GM18498 (cell line): Measurements from ENCODE around the gene SERPINA1.

Source experiments
- ATAC-seq: cut with Tn5 transposase; IDR thresholded peaks from one replicate; pipeline ENCODE4 v1.9.1; 2021; ENCODE audit warnings: mild to moderate bottlenecking, moderate library complexity; ENCODE audit not compliant: unreplicated experiment

The SERPINA1 gene

GRCh38 chr14:94398182-94398479, 9.7 kb upstream of the SERPINA1 start:
- ATAC-seq: no peak

GRCh38 chr14:94397289-94398181, 9.1 kb upstream of the SERPINA1 start:
- ATAC-seq: no peak

GRCh38 chr14:94396628-94397225, 8.3 kb upstream of the SERPINA1 start:
- ATAC-seq: no peak

GRCh38 chr14:94395888-94396574, 7.6 kb upstream of the SERPINA1 start:
- ATAC-seq: no peak

GRCh38 chr14:94395282-94395887, 7.0 kb upstream of the SERPINA1 start:
- no peak for ATAC-seq

- no peak for ATAC-seq
Measured at GRCh38 chr14:94394581-94395207, 6.3 kb upstream of the SERPINA1 start.

GRCh38 chr14:94394025-94394493, 5.7 kb upstream of the SERPINA1 start:
- no peak for ATAC-seq

- ATAC-seq: no peak
Measured at GRCh38 chr14:94393474-94393873, 5.1 kb upstream of the SERPINA1 start.

GRCh38 chr14:94392510-94392935, 4.1 kb upstream of the SERPINA1 start:
- ATAC-seq: no peak

- no peak for ATAC-seq
Measured at GRCh38 chr14:94391281-94391975, 3.0 kb upstream of the SERPINA1 start.

- no peak for ATAC-seq
Measured at GRCh38 chr14:94390372-94391086, 2.1 kb upstream of the SERPINA1 start.

GRCh38 chr14:94389731-94390371, 1.4 kb upstream of the SERPINA1 start:
- ATAC-seq: no peak

- ATAC-seq: no peak
Measured at GRCh38 chr14:94389104-94389469, 685 bp upstream of the SERPINA1 start.

GRCh38 chr14:94388027-94388383, 397 bp downstream of the SERPINA1 start:
- no peak for ATAC-seq

GRCh38 chr14:94387051-94388026, 1.1 kb downstream of the SERPINA1 start:
- ATAC-seq: no peak

- ATAC-seq: no peak
Measured at GRCh38 chr14:94386085-94387031, 2.0 kb downstream of the SERPINA1 start.

GRCh38 chr14:94385553-94386057, 2.8 kb downstream of the SERPINA1 start:
- ATAC-seq: no peak
